Measurements from ENCODE around the gene SPAG6.
"Not testable (repeated sequence)": the region's sequence is repeated elsewhere in the genome, so short reads cannot be mapped to it uniquely, and the experiment has no call there.

Gene SPAG6

GRCh38 chr10:22381262-22381661 is 36.0 kb downstream of the SPAG6 start:
- no peak for DNase-seq

- DNase-seq: no peak
Observed at GRCh38 chr10:22386503-22386902, 41.2 kb downstream of the SPAG6 start.

DNA sequence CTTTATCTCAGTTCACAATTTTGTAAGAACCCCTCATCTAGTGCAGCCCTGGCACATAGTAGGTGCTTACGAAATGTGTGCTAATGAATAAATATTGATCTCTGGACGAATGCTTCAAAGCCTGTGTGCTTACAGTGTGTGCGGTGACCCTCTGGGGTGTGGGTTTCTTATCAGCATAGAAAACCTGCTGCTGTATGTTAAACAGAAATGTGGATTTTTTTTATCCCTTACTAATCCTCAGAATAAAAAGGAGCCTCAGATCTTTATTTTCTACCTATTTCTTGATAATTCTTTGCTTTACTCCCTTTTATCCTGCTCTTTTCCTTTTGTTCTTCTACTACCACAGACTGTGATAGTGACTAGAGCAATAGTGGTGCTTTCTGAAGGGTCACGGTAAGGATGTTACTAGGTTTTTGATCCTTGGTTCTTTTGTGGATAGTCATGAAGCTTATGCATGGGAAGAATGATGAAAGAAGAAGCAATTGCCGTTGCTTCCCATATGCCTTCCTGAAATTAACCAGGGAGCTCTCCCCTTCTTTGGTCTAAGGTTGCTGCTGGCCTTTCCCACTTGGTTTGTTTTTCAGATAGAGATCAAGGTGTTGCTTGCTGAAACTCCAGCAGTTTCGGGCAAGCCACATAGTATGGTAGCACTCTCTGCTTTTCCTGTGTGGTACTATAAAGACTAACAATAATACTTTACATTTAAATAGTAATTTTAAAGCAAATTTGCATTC is 44.7 kb downstream of the SPAG6 start:
- DNase-seq: no peak

DNA sequence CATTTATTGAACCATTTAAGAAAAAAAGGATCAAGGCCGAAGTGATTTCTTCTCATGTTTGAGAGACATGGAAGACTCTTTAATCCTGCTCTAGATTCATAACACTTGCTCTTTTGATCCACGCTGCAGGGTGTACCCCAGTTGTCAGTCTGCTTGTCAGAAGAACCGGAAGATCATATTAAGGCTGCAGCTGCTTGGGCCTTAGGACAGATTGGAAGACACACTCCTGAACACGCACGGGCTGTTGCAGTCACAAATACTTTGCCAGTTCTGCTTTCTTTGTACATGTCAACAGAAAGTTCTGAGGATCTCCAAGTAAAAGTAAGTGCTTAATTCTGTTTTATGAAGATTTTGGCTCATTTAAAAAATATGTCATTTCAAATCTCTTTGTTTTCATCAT is 46.3 kb downstream of the SPAG6 start:
- no peak for DNase-seq

DNA sequence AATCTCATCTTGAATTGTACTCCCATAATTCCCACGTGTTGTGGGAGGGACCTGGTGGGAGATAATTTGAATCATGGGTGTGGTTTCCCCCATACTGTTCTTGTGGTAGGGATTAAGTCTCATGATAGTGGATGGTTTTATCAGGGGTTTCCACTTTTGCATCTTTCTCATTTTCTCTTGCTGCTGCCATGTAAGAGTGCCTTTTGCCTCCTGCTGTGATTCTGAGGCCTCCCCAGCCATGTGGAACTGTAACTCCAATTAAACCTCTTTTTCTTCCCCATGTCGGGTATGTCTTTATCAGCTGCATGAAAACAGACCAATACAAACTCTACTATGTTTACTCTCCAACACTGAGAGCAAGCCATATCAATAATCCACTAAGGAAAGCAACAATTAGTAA is 50.9 kb downstream of the SPAG6 start:
- DNase-seq: not testable (repeated sequence)

DNA sequence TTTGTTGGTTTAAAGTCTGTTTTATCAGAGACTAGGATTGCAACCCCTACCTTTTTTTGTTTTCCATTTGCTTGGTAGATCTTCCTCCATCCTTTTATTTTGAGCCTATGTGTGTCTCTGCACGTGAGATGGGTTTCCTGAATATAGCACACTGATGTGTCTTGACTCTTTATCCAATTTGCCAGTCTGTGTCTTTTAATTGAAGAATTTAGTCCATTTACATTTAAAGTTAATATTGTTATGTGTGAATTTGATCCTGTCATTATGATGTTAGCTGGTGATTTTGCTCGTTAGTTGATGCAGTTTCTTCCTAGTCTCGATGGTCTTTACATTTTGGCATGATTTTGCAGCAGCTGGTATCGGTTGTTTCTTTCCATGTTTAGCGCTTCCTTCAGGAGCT is 61.6 kb downstream of the SPAG6 start:
- not testable (repeated sequence) for DNase-seq

DNA sequence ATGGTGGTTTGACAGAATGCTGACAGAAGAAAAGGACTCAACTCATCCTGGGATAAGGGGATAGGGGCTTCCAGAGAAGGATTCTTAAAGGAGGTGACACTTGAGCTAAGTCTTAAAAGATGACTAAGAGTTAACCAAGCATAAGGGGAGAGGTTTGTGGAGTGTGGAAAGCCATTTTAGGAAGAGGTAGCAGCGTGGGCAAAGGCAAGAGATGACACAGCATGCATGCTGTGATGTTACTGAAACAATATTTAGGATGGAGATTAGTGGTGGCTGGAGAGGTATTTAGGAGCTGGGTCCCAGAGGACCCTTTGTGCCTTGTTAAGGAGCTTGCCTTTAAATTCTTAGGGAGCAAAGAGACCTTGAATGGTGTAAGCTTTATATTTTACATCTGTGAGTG is 65.1 kb downstream of the SPAG6 start:
- no peak for DNase-seq

DNA sequence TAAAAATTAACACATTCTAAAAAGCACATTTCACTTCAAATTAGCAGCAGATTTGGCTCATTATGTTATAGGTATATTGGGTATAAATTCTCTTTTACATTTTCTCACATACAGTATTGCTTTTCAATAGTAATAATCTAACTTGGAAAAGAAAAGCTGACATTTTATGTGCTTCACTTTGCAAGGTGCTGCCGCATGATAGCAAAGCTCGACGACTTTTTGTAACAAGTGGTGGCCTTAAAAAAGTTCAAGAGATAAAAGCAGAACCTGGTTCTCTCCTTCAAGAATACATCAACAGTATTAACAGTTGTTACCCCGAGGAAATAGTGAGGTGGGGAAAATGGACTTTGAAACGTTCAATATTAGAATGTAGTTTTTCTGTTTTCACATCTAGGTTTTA is 65.5 kb downstream of the SPAG6 start:
- no peak for DNase-seq

DNA sequence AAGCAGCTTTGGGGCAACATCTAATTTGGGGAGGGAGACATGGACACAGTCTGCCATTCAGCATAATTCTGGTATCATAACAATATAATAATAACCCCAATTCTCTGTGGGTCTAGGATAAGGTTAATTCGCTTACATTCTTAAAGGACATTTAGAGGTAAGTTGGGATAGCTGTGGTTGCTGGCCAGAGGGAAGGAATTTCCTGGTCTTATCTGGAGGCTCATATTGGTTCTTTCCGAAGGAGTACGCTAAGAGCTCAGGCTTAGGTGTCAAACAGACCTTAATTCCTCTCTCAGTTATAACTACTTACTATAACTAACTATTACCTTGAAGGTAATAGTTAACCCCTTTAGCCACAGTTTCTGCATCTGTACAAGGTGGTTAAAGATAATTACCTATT is 68.8 kb downstream of the SPAG6 start:
- DNase-seq: no peak

DNA sequence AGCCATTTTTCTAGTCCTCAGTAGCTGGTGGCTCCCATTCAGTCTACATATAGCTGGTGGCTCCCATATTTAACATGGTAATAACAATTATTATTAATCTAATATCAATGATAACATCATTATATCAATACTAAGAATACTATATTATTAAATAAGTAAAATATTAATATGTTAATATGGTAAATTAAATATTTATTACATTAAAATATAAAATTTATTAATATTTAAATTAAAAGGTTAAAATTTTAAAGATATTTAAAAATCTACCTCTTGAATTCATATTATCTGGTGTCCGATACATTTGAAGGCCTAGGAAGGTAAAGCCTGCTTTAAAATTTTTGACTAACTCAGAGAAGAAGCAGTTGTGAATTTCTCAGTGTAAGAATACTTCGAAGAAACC is 69.8 kb downstream of the SPAG6 start:
- DNase-seq: no peak

DNA sequence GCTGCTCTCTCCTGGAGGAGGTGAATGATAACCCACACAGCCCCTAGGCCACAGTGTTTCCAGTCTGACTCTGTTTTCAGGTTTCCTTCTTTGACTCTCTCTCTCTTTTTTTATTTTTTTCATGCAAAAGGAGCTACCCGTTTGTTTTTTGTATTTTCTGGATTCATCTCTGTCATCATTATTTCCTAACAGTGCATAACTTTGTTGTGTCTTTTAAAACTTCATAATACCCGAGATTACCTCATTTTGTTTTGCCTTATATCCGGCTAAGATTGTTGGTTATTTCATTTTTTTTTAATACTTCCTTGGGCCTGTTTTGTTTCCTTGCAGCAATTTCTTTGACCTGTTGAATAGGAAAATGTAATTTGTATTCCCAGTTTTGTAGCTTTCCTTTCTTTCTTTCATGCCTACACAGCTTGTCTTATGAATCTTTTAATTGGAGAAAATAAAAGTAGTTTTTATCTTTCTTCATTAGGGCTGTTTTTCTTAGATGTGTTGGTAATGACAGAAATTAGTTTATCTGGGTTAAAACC is 72.5 kb downstream of the SPAG6 start:
- no peak for DNase-seq

DNA sequence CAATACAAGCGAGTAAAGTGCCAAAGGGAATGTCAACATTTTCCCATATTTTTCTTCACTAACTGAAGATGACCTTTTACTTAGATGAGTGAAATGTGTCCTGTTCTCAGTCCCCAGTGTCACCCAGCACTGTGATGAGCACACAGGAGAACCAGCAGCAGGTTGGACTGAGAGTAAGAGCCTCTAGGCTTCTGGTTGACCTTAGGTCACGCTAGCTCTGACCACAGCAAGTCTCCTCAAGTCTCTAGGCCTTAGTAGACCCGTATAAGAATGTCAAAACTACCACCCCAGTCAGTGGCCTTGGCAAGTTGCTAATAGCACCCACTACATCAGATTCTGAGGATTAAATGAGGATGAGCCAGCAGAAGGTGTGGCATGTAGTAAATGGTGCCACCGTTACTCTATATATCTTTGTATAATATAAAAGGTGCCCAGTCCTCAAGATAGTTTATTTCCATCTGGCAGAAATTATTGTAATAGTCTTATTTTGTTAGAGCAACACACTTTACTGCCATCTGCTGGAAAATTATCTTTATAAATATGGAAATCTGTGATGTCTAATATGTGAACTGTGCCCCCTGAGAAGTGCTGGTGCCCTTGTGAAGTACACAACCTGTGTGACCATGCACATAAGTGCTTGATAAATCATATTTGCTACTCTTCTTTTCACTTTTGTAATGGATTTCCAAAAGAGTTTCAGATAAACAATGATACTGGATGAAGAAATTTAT is 75.7 kb downstream of the SPAG6 start:
- DNase-seq: no peak

GRCh38 chr10:22426653-22427052 is 81.4 kb downstream of the SPAG6 start:
- DNase-seq: no peak

DNA sequence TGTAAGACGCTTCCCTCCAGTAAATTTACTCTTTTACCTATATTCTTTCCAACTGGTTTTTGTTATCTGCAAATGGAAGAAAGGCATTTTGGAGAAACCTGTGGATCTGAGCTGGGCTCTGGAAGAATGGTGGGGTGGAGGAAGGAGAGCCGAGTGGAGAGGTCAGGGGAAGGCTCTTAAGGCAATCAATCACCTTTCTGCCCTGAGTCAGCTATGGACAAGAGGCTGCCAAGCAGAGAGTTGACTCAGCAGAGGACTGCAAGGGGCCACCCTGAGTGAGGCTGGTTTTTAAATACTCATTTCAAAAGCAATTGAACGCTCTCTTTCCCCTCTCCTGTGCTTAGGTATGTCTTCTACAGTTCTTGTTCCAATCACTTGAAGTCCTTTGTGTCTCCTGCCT is 81.8 kb downstream of the SPAG6 start:
- no peak for DNase-seq

GRCh38 chr10:22427890-22428571 is 82.7 kb downstream of the SPAG6 start:
- DNase-seq: no peak

- no peak for DNase-seq
Observed at GRCh38 chr10:22429146-22429545, 83.8 kb downstream of the SPAG6 start.

GRCh38 chr10:22429981-22430421 is 84.7 kb downstream of the SPAG6 start:
- no peak for DNase-seq

- DNase-seq: no peak
Observed at GRCh38 chr10:22433875-22434274, 88.6 kb downstream of the SPAG6 start.

- no peak for DNase-seq
Observed at GRCh38 chr10:22434521-22434920, 89.2 kb downstream of the SPAG6 start.

GRCh38 chr10:22435650-22436049 is 90.4 kb downstream of the SPAG6 start:
- DNase-seq: no peak

GRCh38 chr10:22436526-22436892 is 91.2 kb downstream of the SPAG6 start:
- no peak for DNase-seq

GRCh38 chr10:22436893-22437619 is 91.8 kb downstream of the SPAG6 start:
- peak; percentile 85 for DNase-seq
